Measurements from ENCODE around the gene WDR1. TPM values are rescaled to one million over a fixed set of nuclear protein-coding genes. Genes with fewer than 3 reads are reported as not detected.

WDR1 gene
- total RNA-seq, 4 donors from 2014 or later, result 353 to 530 (median 419) TPM

DNA sequence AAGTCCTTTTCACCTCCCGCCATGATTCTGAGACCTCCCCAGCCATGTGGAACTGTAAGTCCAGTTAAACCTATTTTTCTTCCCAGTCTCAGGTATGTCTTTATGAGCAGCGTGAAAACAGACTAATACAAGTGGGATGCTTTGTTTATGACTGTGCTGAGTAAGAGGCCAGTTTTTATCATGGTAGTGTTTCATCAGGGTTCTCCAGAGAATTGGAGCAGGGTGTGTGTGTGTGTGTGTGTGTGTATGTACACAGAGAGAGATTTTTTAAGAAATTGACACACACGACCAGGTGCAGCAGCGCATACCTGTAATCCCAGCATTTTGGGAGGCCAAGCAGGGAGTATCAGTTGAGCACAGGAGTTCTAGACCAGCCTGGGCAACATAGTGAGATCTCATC lies 60.7 kb downstream of the WDR1 start:
- ATAC-seq, result no peak
- Histone ChIP-seq H3K9me3 (no peaks in the 10 kb centered on the region), H3K4me3 (no peak overlapping the region), H3K27ac (peak overlapping the region in 1 of 4 donors; percentile 27), H3K36me3 (peaks cover 0 to 3% of the 10 kb centered on the region in 2 donors), H3K4me1 (peaks cover 0 to 18% (median 3%) of the 10 kb centered on the region in 3 donors), H3K27me3 (no peaks in the 10 kb centered on the region)
- no peak for TF ChIP-seq POLR2AphosphoS5 (IDR thresholded peaks at IDR 0.05)
- TF ChIP-seq, protein P1, sequence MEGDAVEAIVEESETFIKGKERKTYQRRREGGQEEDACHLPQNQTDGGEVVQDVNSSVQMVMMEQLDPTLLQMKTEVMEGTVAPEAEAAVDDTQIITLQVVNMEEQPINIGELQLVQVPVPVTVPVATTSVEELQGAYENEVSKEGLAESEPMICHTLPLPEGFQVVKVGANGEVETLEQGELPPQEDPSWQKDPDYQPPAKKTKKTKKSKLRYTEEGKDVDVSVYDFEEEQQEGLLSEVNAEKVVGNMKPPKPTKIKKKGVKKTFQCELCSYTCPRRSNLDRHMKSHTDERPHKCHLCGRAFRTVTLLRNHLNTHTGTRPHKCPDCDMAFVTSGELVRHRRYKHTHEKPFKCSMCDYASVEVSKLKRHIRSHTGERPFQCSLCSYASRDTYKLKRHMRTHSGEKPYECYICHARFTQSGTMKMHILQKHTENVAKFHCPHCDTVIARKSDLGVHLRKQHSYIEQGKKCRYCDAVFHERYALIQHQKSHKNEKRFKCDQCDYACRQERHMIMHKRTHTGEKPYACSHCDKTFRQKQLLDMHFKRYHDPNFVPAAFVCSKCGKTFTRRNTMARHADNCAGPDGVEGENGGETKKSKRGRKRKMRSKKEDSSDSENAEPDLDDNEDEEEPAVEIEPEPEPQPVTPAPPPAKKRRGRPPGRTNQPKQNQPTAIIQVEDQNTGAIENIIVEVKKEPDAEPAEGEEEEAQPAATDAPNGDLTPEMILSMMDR (IDR thresholded peaks at IDR 0.05), result no peak
- TF ChIP-seq POLR2A (IDR thresholded peaks at IDR 0.05), result no peak
- no peak for TF ChIP-seq EP300 (IDR thresholded peaks at IDR 0.05)
- 81 to 90% methylated on average over 3 of the region's 4 CpGs for WGBS, 2 donors (ENCODE audit: low coverage in 1 of 2)

DNA sequence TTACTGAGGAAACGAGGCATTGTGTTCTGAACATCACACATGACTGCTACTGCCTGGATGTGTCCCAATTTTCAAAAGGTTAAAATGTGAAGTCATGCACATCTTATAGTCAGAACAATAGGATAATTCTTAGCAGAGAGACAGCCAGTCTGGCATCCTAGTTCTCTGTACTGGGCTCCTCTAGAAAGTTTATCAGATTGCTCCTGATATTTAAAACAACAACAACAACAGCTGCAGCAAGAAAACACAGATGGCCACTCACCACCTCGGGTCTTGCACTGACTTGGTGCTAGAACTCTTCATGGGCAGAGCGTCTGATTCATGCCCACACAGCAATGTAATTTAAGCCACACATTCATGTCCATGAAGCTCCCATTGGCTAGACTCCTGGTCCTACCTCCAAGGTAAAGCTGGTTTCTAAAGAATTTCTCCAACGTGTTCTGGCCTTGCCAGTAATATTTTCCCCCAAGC lies 62.0 kb downstream of the WDR1 start:
- H3K27me3 ChIP-seq, result no peaks in the 10 kb centered on the region
- WGBS, 2 donors (ENCODE audit: low coverage in 1 of 2), result 56 to 70% methylated on average over 4 of the region's 4 CpGs

DNA sequence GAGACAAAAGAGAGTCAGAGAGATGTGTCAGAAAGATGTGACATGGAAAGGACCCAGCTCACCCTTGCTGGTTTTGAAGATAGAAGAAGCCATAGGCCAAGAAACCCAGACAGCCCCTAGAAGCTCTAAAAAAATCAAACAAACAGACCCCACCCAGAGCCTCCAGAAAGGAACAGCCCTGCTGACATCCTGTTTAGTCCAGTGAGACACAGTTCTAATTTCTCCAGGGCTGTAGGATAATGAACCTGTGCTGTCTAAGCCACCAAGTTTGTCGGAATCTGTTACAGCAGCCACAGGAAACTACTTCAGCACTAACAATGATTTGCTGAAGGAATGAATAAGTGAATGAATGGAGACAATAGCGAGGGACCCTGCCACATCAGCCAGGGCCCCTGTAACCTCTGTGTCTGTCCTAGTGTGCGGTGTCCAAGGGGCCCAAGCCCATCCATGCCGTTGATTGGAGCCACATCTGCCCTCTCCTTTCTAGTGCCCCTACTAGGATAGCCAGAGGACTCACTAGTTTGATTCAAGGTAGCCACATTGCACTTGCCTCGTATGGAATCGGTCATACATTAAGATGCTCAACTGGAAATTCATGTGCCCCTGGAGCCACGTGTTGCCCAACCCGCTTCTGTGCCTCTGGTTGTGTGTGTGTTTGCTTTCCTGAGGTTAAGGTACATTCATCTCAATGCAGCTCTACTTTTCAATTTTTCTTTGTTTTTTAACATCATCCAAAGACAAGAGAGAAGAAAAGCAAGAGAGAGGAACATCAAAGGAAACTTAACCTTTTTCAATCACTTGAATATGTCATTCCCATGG lies 62.8 kb downstream of the WDR1 start:
- 89% methylated on average over 5 to 6 of the region's 8 CpGs for WGBS, 2 donors (ENCODE audit: low coverage in 1 of 2)
- no peak overlapping the region for H3K27ac ChIP-seq
- peaks cover 0 to 18% (median 3%) of the 10 kb centered on the region in 3 donors for H3K4me1 ChIP-seq
- H3K27me3 ChIP-seq, result no peaks in the 10 kb centered on the region
- no peaks in the 10 kb centered on the region for H3K9me3 ChIP-seq
- TF ChIP-seq POLR2AphosphoS5 (IDR thresholded peaks at IDR 0.05), result no peak
- no peak for TF ChIP-seq POLR2A (IDR thresholded peaks at IDR 0.05)
- TF ChIP-seq EP300 (IDR thresholded peaks at IDR 0.05), result no peak
- TF ChIP-seq, protein P1 (IDR thresholded peaks at IDR 0.05), result no peak
- ATAC-seq, result no peak
- no peak overlapping the region for H3K4me3 ChIP-seq
- peaks cover 0 to 2% of the 10 kb centered on the region in 2 donors for H3K36me3 ChIP-seq

More for the DNA sequence above, 62.0 kb downstream of the WDR1 start:
- TF ChIP-seq POLR2A (IDR thresholded peaks at IDR 0.05) (no peak), EP300 (IDR thresholded peaks at IDR 0.05) (no peak), POLR2AphosphoS5 (IDR thresholded peaks at IDR 0.05) (no peak)
- TF ChIP-seq, protein P1 (IDR thresholded peaks at IDR 0.05), result no peak
- Histone ChIP-seq H3K4me1 (peaks cover 0 to 18% (median 3%) of the 10 kb centered on the region in 3 donors), H3K36me3 (peaks cover 0 to 3% of the 10 kb centered on the region in 2 donors), H3K27ac (no peak overlapping the region), H3K4me3 (no peak overlapping the region), H3K9me3 (no peaks in the 10 kb centered on the region)
- no peak for ATAC-seq

DNA sequence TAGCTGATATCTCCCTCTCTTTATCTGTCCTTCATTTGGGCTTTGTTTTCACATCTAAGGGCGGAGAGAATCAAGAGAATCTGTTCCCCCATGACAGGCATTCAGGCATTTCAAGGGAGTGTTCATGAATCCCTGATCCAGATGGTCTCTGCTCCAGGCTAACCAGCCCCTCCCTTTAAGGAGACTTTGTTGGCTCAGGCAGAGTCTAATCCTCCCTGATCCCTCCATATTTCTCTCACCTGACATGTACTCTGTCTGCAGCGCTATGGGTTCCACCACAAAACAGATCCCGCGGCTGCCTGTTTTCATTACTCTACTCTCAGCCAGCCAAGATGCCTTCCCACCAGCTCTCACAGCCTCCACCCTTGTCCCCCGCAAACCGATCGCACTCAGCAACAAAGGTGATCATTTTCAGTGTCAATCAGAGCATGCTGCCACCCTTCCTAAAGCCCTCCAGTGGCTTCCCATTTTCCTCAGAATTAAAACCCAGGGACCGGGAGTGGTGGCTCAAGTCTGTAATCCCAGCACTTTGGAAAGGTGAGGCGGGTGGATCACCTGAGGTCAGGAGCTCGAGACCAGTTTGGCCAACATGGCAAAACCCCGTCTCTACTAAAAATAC lies 65.0 kb downstream of the WDR1 start:
- no peaks in the 10 kb centered on the region for H3K27me3 ChIP-seq
- H3K4me1 ChIP-seq, result peaks cover 0 to 8% (median 3%) of the 10 kb centered on the region in 3 donors
- 73 to 93% methylated on average over 5 to 7 of the region's 11 CpGs for WGBS, 2 donors (ENCODE audit: low coverage in 1 of 2)
- H3K27ac ChIP-seq, result no peak overlapping the region
- H3K9me3 ChIP-seq, result no peaks in the 10 kb centered on the region
- TF ChIP-seq EP300 (IDR thresholded peaks at IDR 0.05), result no peak
- TF ChIP-seq POLR2AphosphoS5 (IDR thresholded peaks at IDR 0.05), result no peak
- no peak for TF ChIP-seq POLR2A (IDR thresholded peaks at IDR 0.05)
- TF ChIP-seq, protein P1 (IDR thresholded peaks at IDR 0.05), result no peak
- H3K36me3 ChIP-seq, result no peaks in the 10 kb centered on the region
- H3K4me3 ChIP-seq, result no peak overlapping the region
- ATAC-seq, result no peak

Measured in gastroesophageal sphincter (tissue), 4 donors.